ENCODE measurements around the gene NEK6.

DNA sequence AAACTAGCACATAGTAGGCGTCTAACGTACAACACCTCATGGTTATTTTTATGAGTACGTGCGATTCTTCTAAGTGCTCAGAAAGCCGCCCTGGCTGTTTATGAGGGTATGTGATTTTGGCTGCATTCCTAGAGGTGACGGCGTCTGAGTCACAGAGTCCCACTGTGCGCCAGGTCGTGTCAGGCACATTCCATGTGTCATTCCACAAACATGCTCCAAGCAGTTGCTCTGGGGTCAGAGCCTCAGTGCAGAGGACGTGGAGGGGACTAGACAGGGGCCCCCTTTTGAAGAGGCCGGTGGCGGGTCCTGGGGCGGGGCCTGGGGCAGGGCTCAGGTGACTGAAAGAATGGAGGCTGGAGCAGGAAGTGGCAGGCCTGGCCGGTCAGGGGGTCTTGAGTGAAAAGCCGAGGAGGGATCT lies 51.9 kb downstream of the NEK6 start:
- TF ChIP-seq, protein P1, sequence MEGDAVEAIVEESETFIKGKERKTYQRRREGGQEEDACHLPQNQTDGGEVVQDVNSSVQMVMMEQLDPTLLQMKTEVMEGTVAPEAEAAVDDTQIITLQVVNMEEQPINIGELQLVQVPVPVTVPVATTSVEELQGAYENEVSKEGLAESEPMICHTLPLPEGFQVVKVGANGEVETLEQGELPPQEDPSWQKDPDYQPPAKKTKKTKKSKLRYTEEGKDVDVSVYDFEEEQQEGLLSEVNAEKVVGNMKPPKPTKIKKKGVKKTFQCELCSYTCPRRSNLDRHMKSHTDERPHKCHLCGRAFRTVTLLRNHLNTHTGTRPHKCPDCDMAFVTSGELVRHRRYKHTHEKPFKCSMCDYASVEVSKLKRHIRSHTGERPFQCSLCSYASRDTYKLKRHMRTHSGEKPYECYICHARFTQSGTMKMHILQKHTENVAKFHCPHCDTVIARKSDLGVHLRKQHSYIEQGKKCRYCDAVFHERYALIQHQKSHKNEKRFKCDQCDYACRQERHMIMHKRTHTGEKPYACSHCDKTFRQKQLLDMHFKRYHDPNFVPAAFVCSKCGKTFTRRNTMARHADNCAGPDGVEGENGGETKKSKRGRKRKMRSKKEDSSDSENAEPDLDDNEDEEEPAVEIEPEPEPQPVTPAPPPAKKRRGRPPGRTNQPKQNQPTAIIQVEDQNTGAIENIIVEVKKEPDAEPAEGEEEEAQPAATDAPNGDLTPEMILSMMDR (conservative IDR thresholded peaks at IDR 0.05; ENCODE audit: low read length), result no peak
- no peak for TF ChIP-seq EZH2phosphoT487 (IDR thresholded peaks at IDR 0.05; ENCODE audit: borderline replicate concordance, low read depth, low read length)
